ENCODE results near the gene CDR2. TPM values are rescaled to one million over a fixed set of nuclear protein-coding genes. Genes with fewer than 3 reads are reported as not detected.
A peak's percentile ranks its signal among the peaks of the same experiment; 100 is the strongest.

Gene CDR2
- polyA plus RNA-seq, 3 donors: 2.5 to 5.9 (median 4.8) TPM

GRCh38 chr16:22323959-22324786 is 50.2 kb downstream of the CDR2 start:
- H4K20me1 ChIP-seq (ENCODE audit: insufficient read depth, low read length): peaks cover 14% of the 10 kb centered on the region
- no peak overlapping the region for H3K4me3 Mint-ChIP-seq
- intact Hi-C loops (cut with micrococcal nuclease): loop anchor here in 1 of 2 donors (10.0 kb wide), 2 partner anchors 51 to 91 kb away; partner anchors contain the start of gene CDR2

More at GRCh38 chr16:22323959-22324786, 50.2 kb downstream of the CDR2 start:
- H3K4me1 Mint-ChIP-seq: no peaks in the 10 kb centered on the region
- no peak overlapping the region for H2AFZ ChIP-seq (ENCODE audit: insufficient read depth, low read depth, low read length, poor library complexity, severe bottlenecking)
- H3K4me2 ChIP-seq (replicated peaks; ENCODE audit: extremely low read depth, low read length, poor library complexity, severe bottlenecking): no peak overlapping the region
- H3K4me3 ChIP-seq (replicated peaks in 1 of 3; ENCODE audit: low read depth in 2 of 3, low read length in 3 of 3): no peak overlapping the region
- peaks cover 89 to 97% of the 10 kb centered on the region in 2 donors for H3K36me3 ChIP-seq (replicated peaks in 1 of 2; ENCODE audit: control insufficient read depth in 1 of 2, insufficient read depth in 2 of 2, low read length in 2 of 2)
- no peak overlapping the region for H3K27ac ChIP-seq (ENCODE audit: low read depth in 1 of 2, low read length in 2 of 2)
- H3K79me2 ChIP-seq (ENCODE audit: insufficient read depth, low read length): no peaks in the 10 kb centered on the region
- no peaks in the 10 kb centered on the region for H3K27me3 ChIP-seq (ENCODE audit: control insufficient read depth in 2 of 2, insufficient read depth in 2 of 2, low read length in 2 of 2)
- H3K27me3 Mint-ChIP-seq (ENCODE audit: low read depth in 3 of 3): peaks cover 0 to 2% (median 0%) of the 10 kb centered on the region in 3 donors
- no peak for DNase-seq
- H3K9me3 Mint-ChIP-seq: no peaks in the 10 kb centered on the region
- no peak for TF ChIP-seq CTCF (IDR thresholded peaks at IDR 0.05)
- H3K9ac ChIP-seq (ENCODE audit: insufficient read depth, low read length, poor library complexity, severe bottlenecking): no peak overlapping the region
- peaks cover 77 to 99% of the 10 kb centered on the region in 2 donors for H3K36me3 Mint-ChIP-seq
- H3K27ac Mint-ChIP-seq: peak overlapping the region in 5 of 7 donors; percentile 31 to 65 (median 51)
- no peaks in the 10 kb centered on the region for H3K9me3 ChIP-seq (replicated peaks in 1 of 2; ENCODE audit: control insufficient read depth in 1 of 2, insufficient read depth in 1 of 2, low read length in 2 of 2)
- 80% methylated on average over 15 of the region's 24 CpGs for WGBS (ENCODE audit: insufficient coverage)
- no peaks in the 10 kb centered on the region for H3K4me1 ChIP-seq (ENCODE audit: control insufficient read depth in 1 of 2, insufficient read depth in 2 of 2, low read length in 2 of 2)
